Measurements from ENCODE around the gene PLK3.
"Not testable (repeated sequence)": the region's sequence is repeated elsewhere in the genome, so short reads cannot be mapped to it uniquely, and the experiment has no call there.

The PLK3 gene

DNA sequence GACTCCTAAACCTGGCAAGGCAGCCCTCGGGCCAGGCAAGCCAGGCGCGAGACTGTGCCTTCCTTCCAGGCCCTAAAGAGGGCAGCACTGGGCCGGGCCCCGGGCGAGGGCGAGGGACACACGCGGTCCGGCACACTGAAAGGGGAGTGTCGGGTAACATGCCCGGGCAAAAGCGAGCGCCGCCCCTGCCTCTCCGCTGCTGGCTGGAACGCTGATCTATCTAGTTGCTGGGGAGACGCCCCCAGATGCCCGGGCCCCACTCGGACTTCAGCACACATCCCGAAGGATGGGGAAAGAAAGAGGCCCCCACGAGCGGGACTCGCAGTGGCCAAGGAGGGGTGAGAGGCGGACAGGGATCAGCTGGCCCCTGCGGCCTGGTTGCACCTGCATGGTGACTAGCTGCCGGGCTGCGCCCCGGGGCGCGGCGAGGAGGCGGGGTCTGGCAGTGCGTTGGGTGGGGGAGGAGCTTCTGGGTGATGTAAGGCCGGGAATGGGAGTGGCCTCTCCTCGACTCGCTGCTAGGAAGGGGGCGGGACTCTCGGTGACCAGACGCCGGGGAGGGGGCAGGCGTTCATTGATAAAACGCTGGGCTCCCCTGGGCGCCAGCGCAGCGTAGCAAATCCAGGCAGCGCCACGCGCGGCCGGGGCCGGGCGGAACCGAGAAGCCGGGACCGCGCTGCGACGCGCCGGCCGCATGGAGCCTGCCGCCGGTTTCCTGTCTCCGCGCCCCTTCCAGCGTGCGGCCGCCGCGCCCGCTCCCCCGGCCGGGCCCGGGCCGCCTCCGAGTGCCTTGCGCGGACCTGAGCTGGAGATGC, at the start of gene PLK3:
Gene PLK3, plus strand, starts transcription at position 608 of the 815 bp plus-strand sequence. Its CDS starts 87 bp downstream, at position 695.
- in situ Hi-C loops (cut with MboI; ENCODE audit: low sequenced_read_pairs), result no loop called here

GRCh38 chr1:44757420-44757819, 42.8 kb upstream of the PLK3 start:
- in situ Hi-C loops (cut with MboI; ENCODE audit: low sequenced_read_pairs), result no loop called here

- in situ Hi-C loops (cut with MboI; ENCODE audit: low sequenced_read_pairs), result no loop called here
Observed at GRCh38 chr1:44759077-44759476, 41.1 kb upstream of the PLK3 start.

GRCh38 chr1:44760876-44761275, 39.3 kb upstream of the PLK3 start:
- in situ Hi-C loops (cut with MboI; ENCODE audit: low sequenced_read_pairs), result no loop called here

DNA sequence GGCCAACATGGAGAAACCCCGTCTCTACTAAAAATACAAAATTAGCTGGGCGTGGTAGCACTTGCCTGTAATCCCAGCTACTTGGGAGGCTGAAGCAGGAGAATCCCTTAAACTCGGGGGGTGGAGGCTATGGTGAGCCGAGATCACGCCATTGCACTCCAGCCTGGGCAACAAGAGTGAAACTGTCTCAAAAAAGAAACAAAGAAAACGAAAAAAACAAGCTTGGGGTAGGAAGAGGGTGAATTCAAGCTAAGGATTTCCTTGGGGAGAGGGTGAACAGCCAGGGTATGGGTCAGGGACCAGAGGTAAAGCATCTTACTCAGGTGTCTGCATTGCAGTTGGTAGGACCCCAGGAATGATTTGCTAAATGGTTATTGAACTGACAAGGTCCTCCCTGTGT, 33.8 kb upstream of the PLK3 start:
- in situ Hi-C loops (cut with MboI; ENCODE audit: low sequenced_read_pairs), result not testable (repeated sequence)

GRCh38 chr1:44775078-44775929, 24.9 kb upstream of the PLK3 start, which contains the start of gene RPS8:
RPS8 (plus strand) TSS chr1:44775540; CDS start chr1:44775597, 57 bp downstream.
- in situ Hi-C loops (cut with MboI; ENCODE audit: low sequenced_read_pairs), result no loop called here

GRCh38 chr1:44775930-44776729, 24.0 kb upstream of the PLK3 start:
- in situ Hi-C loops (cut with MboI; ENCODE audit: low sequenced_read_pairs), result no loop called here

- in situ Hi-C loops (cut with MboI; ENCODE audit: low sequenced_read_pairs), result no loop called here
Observed at GRCh38 chr1:44776730-44777068, 23.5 kb upstream of the PLK3 start.

GRCh38 chr1:44777547-44777946, 22.6 kb upstream of the PLK3 start:
- in situ Hi-C loops (cut with MboI; ENCODE audit: low sequenced_read_pairs), result no loop called here

DNA sequence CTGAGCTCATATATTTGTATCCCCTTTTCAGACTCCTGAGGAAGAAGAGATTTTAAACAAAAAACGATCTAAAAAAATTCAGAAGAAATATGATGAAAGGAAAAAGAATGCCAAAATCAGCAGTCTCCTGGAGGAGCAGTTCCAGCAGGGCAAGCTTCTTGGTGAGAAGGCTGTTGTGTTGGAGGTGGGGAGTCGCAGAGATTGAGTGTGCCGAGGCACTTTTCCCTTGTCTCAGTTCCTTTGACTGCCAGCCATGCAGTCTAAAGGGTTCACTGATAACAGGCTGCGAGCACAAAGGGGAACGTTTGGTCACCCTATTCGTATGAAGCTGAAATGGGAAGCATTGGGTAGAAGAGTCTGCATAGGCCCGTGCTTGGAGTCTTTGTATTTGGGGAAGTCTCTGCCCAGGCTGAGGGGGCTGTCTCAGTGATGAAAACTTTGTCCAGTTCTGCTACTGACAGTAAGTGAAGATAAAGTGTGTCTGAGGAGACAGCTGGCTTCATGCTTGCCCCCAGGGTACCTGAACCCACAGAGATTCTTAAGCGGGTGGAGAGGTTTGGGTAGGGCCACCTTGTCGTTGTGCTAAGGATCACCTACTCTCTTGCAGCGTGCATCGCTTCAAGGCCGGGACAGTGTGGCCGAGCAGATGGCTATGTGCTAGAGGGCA, 22.1 kb upstream of the PLK3 start:
- in situ Hi-C loops (cut with MboI; ENCODE audit: low sequenced_read_pairs), result no loop called here

DNA sequence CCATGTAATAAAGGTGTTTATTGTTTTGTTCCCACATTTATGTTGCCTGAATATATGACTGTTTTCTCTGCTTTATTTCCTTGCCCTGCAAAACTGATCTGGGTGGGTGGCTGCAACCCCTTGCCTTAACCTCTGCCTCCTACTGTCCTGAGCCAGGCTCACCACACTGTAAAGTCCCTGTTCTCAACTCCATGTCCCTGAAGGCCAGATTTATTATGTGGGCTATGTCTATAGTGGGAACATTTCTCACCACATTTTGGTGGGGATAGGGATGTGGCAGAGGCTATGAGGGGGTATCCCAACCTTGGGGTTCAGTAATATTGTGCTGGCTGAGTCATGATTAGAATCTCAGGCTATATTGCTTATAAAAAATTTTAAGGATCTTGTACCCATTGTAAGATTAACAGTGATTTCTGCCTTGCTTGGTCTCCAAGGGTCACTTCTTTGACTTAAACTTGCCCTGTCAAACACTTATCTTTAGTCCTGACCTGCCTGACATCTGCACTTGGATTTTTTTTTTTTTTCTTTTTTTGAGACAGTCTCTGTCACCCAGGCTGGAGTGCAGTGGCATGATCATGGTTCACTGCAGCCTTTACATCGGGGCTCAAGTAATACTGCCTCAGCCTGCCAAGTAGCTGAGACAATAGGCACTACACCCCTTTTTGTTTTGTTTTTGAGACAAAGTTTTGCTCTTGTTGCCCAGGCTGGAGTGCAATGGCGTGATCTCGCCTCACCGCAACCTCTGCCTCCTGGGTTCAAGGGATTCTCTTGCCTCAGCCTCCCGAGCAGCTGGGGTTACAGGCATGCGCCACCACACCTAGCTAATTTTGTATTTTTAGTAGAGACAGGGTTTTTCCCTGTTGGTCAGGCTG, 21.2 kb upstream of the PLK3 start:
- in situ Hi-C loops (cut with MboI; ENCODE audit: low sequenced_read_pairs), result no loop called here

GRCh38 chr1:44780583-44781121, 19.5 kb upstream of the PLK3 start:
- in situ Hi-C loops (cut with MboI; ENCODE audit: low sequenced_read_pairs), result no loop called here

DNA sequence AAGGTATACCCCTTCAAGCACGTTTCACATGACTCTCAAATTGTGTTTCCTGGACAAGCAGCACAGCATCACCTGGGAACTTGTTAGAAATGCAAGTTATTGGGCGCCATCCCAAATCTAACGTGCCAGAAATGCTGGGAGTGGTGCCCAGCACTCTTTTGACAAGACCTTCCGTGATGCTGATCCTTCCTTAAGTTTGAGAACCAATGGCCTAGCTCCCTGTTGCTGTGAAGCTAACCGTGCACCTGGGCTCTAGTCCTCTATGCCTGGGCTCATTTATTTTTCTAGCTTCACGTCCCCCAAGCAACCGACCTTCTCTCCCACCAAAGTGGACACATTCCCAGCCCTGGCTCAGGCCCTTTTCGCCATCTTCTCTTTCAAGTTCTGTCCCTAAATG, 16.5 kb upstream of the PLK3 start:
- in situ Hi-C loops (cut with MboI; ENCODE audit: low sequenced_read_pairs), result no loop called here

- in situ Hi-C loops (cut with MboI; ENCODE audit: low sequenced_read_pairs), result no loop called here
Observed at GRCh38 chr1:44784094-44785028, 15.8 kb upstream of the PLK3 start.

- in situ Hi-C loops (cut with MboI; ENCODE audit: low sequenced_read_pairs), result no loop called here
Observed at GRCh38 chr1:44785029-44785380, 15.2 kb upstream of the PLK3 start.

- in situ Hi-C loops (cut with MboI; ENCODE audit: low sequenced_read_pairs), result no loop called here
Observed at GRCh38 chr1:44785501-44786137, 14.6 kb upstream of the PLK3 start.

- in situ Hi-C loops (cut with MboI; ENCODE audit: low sequenced_read_pairs), result no loop called here
Observed at GRCh38 chr1:44786138-44786840, 13.9 kb upstream of the PLK3 start.

All from hTERT RPE-1 (cell line).